Mesenchymal stem cell (in vitro differentiated cells and primary cell): ENCODE measurements around the gene DNAJC8.

Source experiments
- DNase-seq: peaks from one replicate; pipeline ENCODE4 v3.0.0-alpha.2; 2013
- H2AFZ ChIP-seq: one replicate; pipeline ENCODE4 v1.6.1; 2013; ENCODE audit warnings: low read depth, mild to moderate bottlenecking, control low read depth, inconsistent platforms, low read length, moderate library complexity
- H2AK5ac ChIP-seq: 2 replicates; pipeline ENCODE4 v1.6.1; 2013; ENCODE audit warnings: low read length, moderate library complexity, mild to moderate bottlenecking, inconsistent platforms; ENCODE audit not compliant: severe bottlenecking
- H2BK120ac ChIP-seq: one replicate; pipeline ENCODE4 v1.6.1; 2013; ENCODE audit warnings: low read depth, mild to moderate bottlenecking, inconsistent platforms, low read length, moderate library complexity
- H2BK12ac ChIP-seq, 2 experiments: one replicate each; pipeline ENCODE4 v1.6.1; 2013; ENCODE audit warnings: inconsistent platforms in 2 of 2, low read length in 2 of 2, mild to moderate bottlenecking in 2 of 2, moderate library complexity in 2 of 2, control low read depth in 1 of 2
- H2BK15ac ChIP-seq: one replicate; pipeline ENCODE4 v1.6.1; 2013; ENCODE audit warnings: mild to moderate bottlenecking, low read depth, inconsistent platforms; ENCODE audit not compliant: poor library complexity, severe bottlenecking
- H2BK5ac ChIP-seq: 2 replicates; pipeline ENCODE4 v1.6.1; 2013; ENCODE audit warnings: low read depth, mild to moderate bottlenecking, low read length, control low read depth, inconsistent platforms; ENCODE audit not compliant: poor library complexity, severe bottlenecking
- H3K14ac ChIP-seq, 2 experiments: one replicate each; pipeline ENCODE4 v1.6.1; 2013; ENCODE audit warnings: inconsistent platforms in 2 of 2, low read length in 2 of 2, control low read depth in 1 of 2, mild to moderate bottlenecking in 1 of 2, moderate library complexity in 1 of 2
- H3K18ac ChIP-seq, 2 experiments: one replicate each; pipeline ENCODE4 v1.6.1; 2013; ENCODE audit warnings: inconsistent platforms in 2 of 2, low read length in 2 of 2, control low read depth in 1 of 2, low read depth in 1 of 2, mild to moderate bottlenecking in 1 of 2
- H3K23ac ChIP-seq, 2 experiments: one replicate each; pipeline ENCODE4 v1.6.1; 2013; ENCODE audit warnings: inconsistent platforms in 2 of 2, low read length in 2 of 2, mild to moderate bottlenecking in 2 of 2, moderate library complexity in 2 of 2, control low read depth in 1 of 2
- H3K27ac ChIP-seq: 2 replicates; pipeline ENCODE4 v1.5.1; 2013; ENCODE audit warnings: mild to moderate bottlenecking, moderate library complexity, low read length, control low read depth, inconsistent platforms; ENCODE audit not compliant: poor library complexity, severe bottlenecking
- H3K27me3 ChIP-seq, 2 experiments: 2 replicates each; pipeline versions ENCODE4 v1.6.1 to v1.7.0; 2013; ENCODE audit warnings: low read length in 2 of 2, mild to moderate bottlenecking in 2 of 2, moderate library complexity in 2 of 2, control low read depth in 1 of 2, inconsistent platforms in 1 of 2; ENCODE audit not compliant: control insufficient read depth in 1 of 2, insufficient read depth in 1 of 2
- H3K36me3 ChIP-seq, 2 experiments: 2 replicates each; pipeline versions ENCODE4 v1.6.1 to v1.7.0; 2013; ENCODE audit warnings: low read length in 2 of 2, control low read depth in 1 of 2, inconsistent platforms in 1 of 2, low read depth in 1 of 2, mild to moderate bottlenecking in 1 of 2; ENCODE audit not compliant: insufficient read depth in 2 of 2, control insufficient read depth in 1 of 2
- H3K4ac ChIP-seq, 2 experiments: one replicate each; pipeline ENCODE4 v1.6.1; 2013; ENCODE audit warnings: inconsistent platforms in 2 of 2, low read length in 2 of 2, mild to moderate bottlenecking in 2 of 2, moderate library complexity in 2 of 2, control low read depth in 1 of 2, low read depth in 1 of 2
- H3K4me1 ChIP-seq: 2 replicates; pipeline ENCODE4 v1.6.1; 2013; ENCODE audit warnings: low read depth, low read length, control low read depth; ENCODE audit not compliant: control insufficient read depth, insufficient read depth
- H3K4me2 ChIP-seq: 2 replicates; pipeline ENCODE4 v1.6.1; 2013; ENCODE audit warnings: low read length, mild to moderate bottlenecking, inconsistent platforms; ENCODE audit not compliant: poor library complexity, severe bottlenecking
- H3K4me3 ChIP-seq, 2 experiments: 2 replicates each; pipeline versions ENCODE4 v1.5.1 to v1.7.0; 2013; ENCODE audit warnings: low read length in 2 of 2, mild to moderate bottlenecking in 2 of 2, control low read depth in 1 of 2, low read depth in 1 of 2; ENCODE audit not compliant: insufficient read depth in 1 of 2
- H3K79me1 ChIP-seq: replicated peaks from 2 replicates; pipeline ENCODE4 v1.6.1; 2013; ENCODE audit warnings: mild to moderate bottlenecking, control low read depth, low read length, inconsistent platforms; ENCODE audit not compliant: poor library complexity, severe bottlenecking
- H3K9ac ChIP-seq: 2 replicates; pipeline ENCODE4 v1.7.0; 2013; ENCODE audit warnings: mild to moderate bottlenecking, low read length, moderate library complexity
- H3K9me3 ChIP-seq: 2 replicates; pipeline ENCODE4 v1.7.0; 2013; ENCODE audit warnings: mild to moderate bottlenecking, low read length; ENCODE audit not compliant: control insufficient read depth
- H4K8ac ChIP-seq: one replicate; pipeline ENCODE4 v1.6.1; 2013; ENCODE audit warnings: inconsistent platforms, mild to moderate bottlenecking, low read length, moderate library complexity
- H4K91ac ChIP-seq: one replicate; pipeline ENCODE4 v1.6.1; 2013; ENCODE audit warnings: mild to moderate bottlenecking, low read length, inconsistent platforms
- WGBS: methylation state at CpG from one replicate; pipeline ENCODE4 v1.1.7; 2013; ENCODE audit warnings: mixed read lengths; 5-methylcytosine and 5-hydroxymethylcytosine counted together

DNAJC8 gene

GRCh38 chr1:28173151-28173979 lies 59.5 kb downstream of the DNAJC8 start:
- Histone ChIP-seq H4K91ac (peak overlapping the region; percentile 11), H3K36me3 (no peaks in the 10 kb centered on the region), H2BK5ac (no peak overlapping the region), H3K9me3 (no peaks in the 10 kb centered on the region), H3K18ac (peak overlapping the region in 1 of 2 experiments; percentile 44), H2BK12ac (no peak overlapping the region), H3K23ac (no peak overlapping the region), H2BK15ac (no peak overlapping the region), H3K4me1 (peaks cover 2% of the 10 kb centered on the region), H3K4ac (peak overlapping the region in 1 of 2 experiments; percentile 35), H4K8ac (peak overlapping the region; percentile 77), H3K27ac (no peak overlapping the region), H3K14ac (no peak overlapping the region), H2AFZ (peak overlapping the region; percentile 43), H3K79me1 (no peaks in the 10 kb centered on the region), H3K9ac (peak overlapping the region; percentile 53), H3K27me3 (peaks cover 0 to 15% of the 10 kb centered on the region in 2 experiments), H3K4me3 (no peak overlapping the region), H2AK5ac (no peak overlapping the region), H2BK120ac (no peak overlapping the region), H3K4me2 (no peak overlapping the region)
- DNase-seq = peak; percentile 58
- WGBS = 76% methylated on average over 7 of the region's 11 CpGs

GRCh38 chr1:28172713-28173150 lies 60.1 kb downstream of the DNAJC8 start:
- H4K8ac ChIP-seq = no peak overlapping the region
- WGBS = 65% methylated on average over 7 of the region's 8 CpGs
- peaks cover 2% of the 10 kb centered on the region for H3K4me1 ChIP-seq
- no peak overlapping the region for H3K4me2 ChIP-seq
- H3K79me1 ChIP-seq = no peaks in the 10 kb centered on the region
- H3K4ac ChIP-seq = no peak overlapping the region
- no peak overlapping the region for H4K91ac ChIP-seq
- no peak overlapping the region for H2AFZ ChIP-seq
- no peak overlapping the region for H2BK120ac ChIP-seq
- DNase-seq = peak; percentile 34
- no peak overlapping the region for H2BK12ac ChIP-seq
- H3K27ac ChIP-seq = no peak overlapping the region
- no peak overlapping the region for H2AK5ac ChIP-seq
- H3K36me3 ChIP-seq = no peaks in the 10 kb centered on the region
- no peak overlapping the region for H2BK15ac ChIP-seq
- H3K9me3 ChIP-seq = no peaks in the 10 kb centered on the region
- H3K18ac ChIP-seq = no peak overlapping the region
- H3K9ac ChIP-seq = peak overlapping the region; percentile 40
- H3K14ac ChIP-seq = no peak overlapping the region
- peaks cover 0 to 14% of the 10 kb centered on the region in 2 experiments for H3K27me3 ChIP-seq
- no peak overlapping the region for H2BK5ac ChIP-seq
- H3K23ac ChIP-seq = no peak overlapping the region
- H3K4me3 ChIP-seq = peak overlapping the region in 1 of 2 experiments; percentile 44

DNA sequence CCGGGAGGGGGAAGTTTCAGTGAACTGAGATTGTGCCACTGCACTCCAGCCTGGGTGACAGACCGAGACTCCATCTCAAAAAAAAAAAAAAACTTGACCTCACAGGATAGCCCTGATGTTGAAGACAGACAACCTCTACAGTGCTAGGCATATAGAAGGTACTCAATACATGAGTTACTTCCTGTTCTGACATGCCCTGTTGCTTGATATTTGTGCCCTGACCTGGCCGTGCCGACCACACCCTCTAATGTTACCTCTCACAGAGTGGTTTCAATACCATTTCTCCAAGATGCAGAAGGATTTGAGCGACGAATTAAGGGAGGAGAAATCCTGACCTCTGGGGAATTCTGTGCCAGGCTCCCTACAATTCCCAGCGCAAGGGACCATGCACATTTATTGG lies 61.6 kb downstream of the DNAJC8 start:
- WGBS = 91% methylated on average over 7 of the region's 7 CpGs
- no peak overlapping the region for H3K9ac ChIP-seq
- H3K4me3 ChIP-seq = no peak overlapping the region
- no peak overlapping the region for H3K4me2 ChIP-seq
- no peak overlapping the region for H2BK15ac ChIP-seq
- H2AK5ac ChIP-seq = no peak overlapping the region
- no peaks in the 10 kb centered on the region for H3K79me1 ChIP-seq
- H4K8ac ChIP-seq = no peak overlapping the region
- H3K4ac ChIP-seq = no peak overlapping the region
- H3K9me3 ChIP-seq = no peaks in the 10 kb centered on the region
- H2BK5ac ChIP-seq = no peak overlapping the region
- H3K36me3 ChIP-seq = no peaks in the 10 kb centered on the region
- no peak overlapping the region for H3K18ac ChIP-seq
- no peak overlapping the region for H2AFZ ChIP-seq
- peaks cover 2% of the 10 kb centered on the region for H3K4me1 ChIP-seq
- no peak overlapping the region for H2BK12ac ChIP-seq
- H3K27me3 ChIP-seq = no peaks in the 10 kb centered on the region
- H2BK120ac ChIP-seq = no peak overlapping the region
- no peak overlapping the region for H3K23ac ChIP-seq
- no peak overlapping the region for H4K91ac ChIP-seq
- no peak overlapping the region for H3K14ac ChIP-seq
- no peak for DNase-seq
- H3K27ac ChIP-seq = no peak overlapping the region

DNA sequence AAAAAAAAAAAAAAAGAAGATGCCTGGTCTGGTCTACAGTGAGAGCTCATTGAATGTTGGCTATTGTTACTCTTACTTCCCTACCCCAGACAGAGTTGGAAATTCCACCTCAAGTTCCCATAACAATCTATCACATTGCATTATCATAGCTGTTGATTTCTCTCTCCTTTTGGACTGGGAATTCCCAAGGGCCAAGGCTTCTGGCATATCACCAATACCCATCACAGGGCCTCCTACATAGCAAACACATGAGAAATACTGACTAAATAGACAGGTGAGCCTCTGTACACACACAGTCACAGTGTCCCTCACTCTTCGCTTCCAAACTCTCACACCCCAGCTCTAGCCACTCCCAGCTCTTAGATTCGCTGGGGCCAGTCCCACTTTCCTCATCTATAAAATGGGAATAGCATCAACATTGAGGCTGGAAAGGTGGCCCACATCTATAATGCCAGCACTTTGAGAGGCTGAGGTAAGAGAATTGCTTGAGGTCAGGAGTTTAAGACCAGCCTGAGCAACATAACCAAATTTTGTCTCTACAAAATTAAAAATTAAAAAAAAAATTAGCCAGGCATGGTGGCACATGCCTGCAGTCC lies 62.7 kb downstream of the DNAJC8 start:
- no peak overlapping the region for H3K9ac ChIP-seq
- no peak overlapping the region for H3K4me2 ChIP-seq
- H3K4ac ChIP-seq = no peak overlapping the region
- H3K4me3 ChIP-seq = no peak overlapping the region
- WGBS = 100% methylated on average over 1 of the region's 2 CpGs
- no peak for DNase-seq
- H3K23ac ChIP-seq = no peak overlapping the region
- H2BK12ac ChIP-seq = no peak overlapping the region
- H2AK5ac ChIP-seq = no peak overlapping the region
- H3K14ac ChIP-seq = peak overlapping the region in 1 of 2 experiments; percentile 20
- H2BK15ac ChIP-seq = no peak overlapping the region
- no peaks in the 10 kb centered on the region for H3K9me3 ChIP-seq
- no peak overlapping the region for H2BK5ac ChIP-seq
- H3K18ac ChIP-seq = no peak overlapping the region
- no peak overlapping the region for H2BK120ac ChIP-seq
- H2AFZ ChIP-seq = no peak overlapping the region
- H3K79me1 ChIP-seq = no peaks in the 10 kb centered on the region
- H3K27ac ChIP-seq = no peak overlapping the region
- no peaks in the 10 kb centered on the region for H3K36me3 ChIP-seq
- peaks cover 2% of the 10 kb centered on the region for H3K4me1 ChIP-seq
- no peaks in the 10 kb centered on the region for H3K27me3 ChIP-seq
- no peak overlapping the region for H4K8ac ChIP-seq
- no peak overlapping the region for H4K91ac ChIP-seq
